H1 (cell line): ENCODE results near the gene LRPAP1. TPM values are rescaled to one million over a fixed set of nuclear protein-coding genes. Genes with fewer than 3 reads are reported as not detected.

ENCODE experiments used
- BACH1 ChIP-seq: IDR thresholded peaks from 2 replicates; pipeline ENCODE4 v1.6.1; 2012; ENCODE audit warnings: low read length, improper control_type of control experiment
- KDM4A ChIP-seq: IDR thresholded peaks from one replicate; pipeline ENCODE4 v1.7.1; 2012; ENCODE audit warnings: low read depth, mild to moderate bottlenecking, moderate library complexity, low read length, inconsistent platforms; ENCODE audit not compliant: severe bottlenecking
- SP1 ChIP-seq: IDR thresholded peaks from 2 replicates; pipeline ENCODE4 v1.6.1; 2011; ENCODE audit warnings: low read depth, low read length
- polyA plus RNA-seq, 7 experiments: library from polyadenylated mRNA; depleted of rRNA in 3 of 7; stranded (reverse) in 5 of 7; unstranded in 2 of 7; fragments of >200 nt in 5 of 7; fragments of 200-250 nt in 2 of 7; gene quantifications; 1 replicate in 5 of 7; 2 replicates in 1 of 7; 4 replicates in 1 of 7; pipeline versions ENCODE4 v1.2.1 to v1.2.3, GENCODE V29; 2011 to 2013; ENCODE audit warnings: missing spikeins in 2 of 7, mixed read lengths in 2 of 7
- total RNA-seq: library from RNA; stranded (reverse); fragmentation: NEBNext Ultra II Directional; extraction: Animal tissue kit (Norgen Biotek cat#: 25700); gene quantifications from 2 replicates; pipeline ENCODE4 v1.2.1, GENCODE V29; 2021
- TF ChIP-seq, protein P1 (sequence below): IDR thresholded peaks from 2 replicates; pipeline ENCODE4 v1.6.1; 2012; ENCODE audit warnings: inconsistent platforms

The LRPAP1 gene
- total and polyA plus RNA-seq, 2 of the 8 experiments (the other 6 are each of a cell fraction or from before 2014, with no cell fraction given) = 31.1 to 101 TPM

DNA sequence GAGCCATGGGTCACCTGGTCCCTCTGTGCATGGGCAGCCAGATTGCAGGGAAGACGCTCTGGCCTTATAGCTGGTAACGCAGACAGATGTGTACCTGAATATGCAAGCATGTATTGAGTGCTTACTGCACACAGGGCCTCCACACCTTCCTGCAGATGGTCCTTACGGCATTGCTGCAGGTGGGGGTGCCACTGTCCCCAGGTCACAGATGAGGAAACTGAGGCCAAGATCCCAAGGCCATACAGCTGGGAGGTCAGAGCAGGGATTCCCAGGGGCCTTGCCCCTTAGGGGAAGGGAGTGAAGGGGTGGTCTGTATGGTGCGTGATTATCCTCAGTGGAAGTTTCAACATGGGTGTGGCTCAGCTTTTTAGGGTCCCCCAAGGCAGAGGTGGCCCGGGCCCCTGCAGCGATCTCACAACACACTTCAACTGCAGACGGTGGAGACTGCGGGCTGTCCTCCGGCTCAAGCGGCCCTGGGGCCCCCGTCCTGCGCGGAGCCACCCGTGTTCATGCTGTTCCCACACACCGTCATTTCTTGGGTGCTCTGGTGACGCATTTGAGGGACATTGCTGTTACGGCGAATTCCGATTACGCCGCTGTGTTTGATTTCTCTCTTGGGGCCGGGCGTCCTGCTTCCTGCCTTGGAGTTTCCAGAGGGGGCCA is 61.0 kb downstream of the LRPAP1 start (continued):
- no peak for TF ChIP-seq KDM4A
- no peak for TF ChIP-seq SP1
- TF ChIP-seq, protein P1, sequence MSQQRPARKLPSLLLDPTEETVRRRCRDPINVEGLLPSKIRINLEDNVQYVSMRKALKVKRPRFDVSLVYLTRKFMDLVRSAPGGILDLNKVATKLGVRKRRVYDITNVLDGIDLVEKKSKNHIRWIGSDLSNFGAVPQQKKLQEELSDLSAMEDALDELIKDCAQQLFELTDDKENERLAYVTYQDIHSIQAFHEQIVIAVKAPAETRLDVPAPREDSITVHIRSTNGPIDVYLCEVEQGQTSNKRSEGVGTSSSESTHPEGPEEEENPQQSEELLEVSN = no peak
- no peak for TF ChIP-seq BACH1
